ENCODE data around the gene TSPAN9.

Gene TSPAN9

DNA sequence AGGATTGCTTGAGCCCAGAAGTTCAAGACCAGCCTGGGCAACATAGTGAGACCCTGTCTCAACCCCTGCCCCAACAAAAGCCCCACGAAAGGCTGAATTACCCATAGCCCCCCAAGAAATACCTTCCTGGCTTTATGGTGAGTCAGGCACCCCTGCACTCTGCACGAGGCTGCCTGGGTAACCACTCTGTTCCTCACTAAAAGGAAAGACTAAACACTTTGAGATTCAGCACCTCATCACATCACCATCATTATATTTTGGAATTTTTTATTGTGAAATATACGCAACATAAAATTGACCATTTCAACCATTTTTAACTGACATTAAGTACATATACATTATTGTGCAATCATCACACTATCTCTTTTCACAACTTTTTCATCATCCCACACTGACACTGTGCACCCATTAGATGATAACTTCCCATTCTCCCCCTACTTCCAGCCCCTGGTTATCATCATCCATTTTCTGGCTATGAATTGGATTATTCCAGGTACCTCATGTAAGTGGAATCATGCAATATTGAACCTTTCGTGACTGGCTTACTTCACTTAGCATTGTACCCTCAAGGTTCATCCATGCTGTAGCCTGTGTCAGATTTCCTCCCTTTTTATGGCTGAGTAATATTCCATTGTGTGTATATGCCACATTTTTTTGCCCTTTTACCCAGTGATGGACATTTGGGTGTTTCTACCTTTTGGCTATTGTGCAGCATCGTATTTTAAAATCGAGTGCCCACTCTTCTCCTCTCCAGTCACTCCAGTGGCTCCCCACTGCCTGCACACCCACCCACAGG, 51.5 kb downstream of the TSPAN9 start:
- DNase-seq = no peak

DNA sequence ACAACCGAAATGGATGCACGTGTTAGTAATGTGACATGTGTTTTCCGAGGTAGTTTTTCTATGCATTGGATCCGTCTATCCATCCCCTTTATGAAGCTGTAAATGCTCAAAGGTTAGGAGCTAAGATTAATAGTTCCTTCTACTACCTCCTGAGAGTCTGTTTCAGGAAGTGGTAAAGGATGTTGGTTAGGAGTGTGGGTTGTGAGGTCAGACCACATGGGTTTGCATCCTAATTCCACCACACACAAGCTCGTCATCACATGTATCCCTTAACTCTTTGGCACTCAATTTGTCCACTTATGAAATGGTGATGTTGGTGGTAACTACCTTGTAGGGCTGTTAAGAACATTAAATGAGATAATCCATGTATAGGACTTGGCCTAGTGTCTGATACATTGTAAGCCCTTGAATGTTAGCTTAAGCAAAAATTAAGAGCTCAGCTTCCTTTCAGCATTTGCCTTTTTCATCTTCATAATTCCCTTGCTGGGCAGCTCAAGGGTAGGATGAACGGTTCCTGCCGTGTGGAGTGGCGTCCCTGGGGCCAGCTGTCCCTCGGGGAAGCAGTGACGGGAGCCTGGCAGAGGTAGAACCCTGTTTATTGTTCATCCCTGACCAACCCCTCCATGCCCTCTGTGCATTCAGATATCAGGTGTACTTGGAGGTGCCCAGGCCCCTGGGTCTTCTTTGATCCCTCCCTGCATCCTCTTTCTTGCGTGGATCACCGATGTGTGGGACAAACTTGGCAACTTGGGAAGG, 52.3 kb downstream of the TSPAN9 start:
- DNase-seq = peak; percentile 4

DNA sequence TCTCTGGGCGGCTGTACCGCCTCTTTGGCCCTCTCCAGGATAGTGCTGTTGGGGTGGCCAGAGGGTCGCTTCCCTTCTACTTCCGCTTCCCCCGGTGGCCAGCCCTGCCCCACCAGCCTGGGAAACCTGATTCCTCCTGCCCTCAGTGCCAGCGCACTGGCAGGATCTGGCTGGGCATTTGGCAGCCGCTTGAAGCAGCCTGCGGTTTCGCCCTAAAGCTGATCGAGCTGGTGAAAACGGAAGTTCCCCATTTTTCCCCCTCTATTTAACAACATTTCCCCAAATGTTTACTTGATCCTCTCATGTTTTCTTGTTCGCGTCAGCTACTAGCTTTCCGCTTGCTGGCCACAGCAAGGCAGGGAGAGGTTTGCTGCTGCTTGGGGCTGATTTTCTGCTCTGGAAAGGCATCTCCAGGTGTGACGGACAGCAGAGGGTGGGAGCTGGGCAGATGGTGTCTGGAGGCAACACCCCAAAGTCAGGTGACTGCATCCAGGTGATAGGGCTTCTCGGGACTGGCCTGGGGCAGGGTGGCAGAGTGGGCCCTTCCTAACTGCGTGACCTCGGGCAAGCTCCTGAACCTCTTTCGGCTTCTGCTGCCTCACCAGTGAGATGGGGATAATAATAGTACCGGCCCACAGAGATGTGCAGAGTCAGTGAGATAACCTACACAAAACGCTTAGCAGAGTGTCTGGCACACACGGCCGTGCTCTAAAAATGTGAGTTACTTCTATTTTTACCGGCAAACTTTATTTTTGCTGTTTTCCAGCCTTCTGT, 53.1 kb downstream of the TSPAN9 start:
- DNase-seq = no peak

DNA sequence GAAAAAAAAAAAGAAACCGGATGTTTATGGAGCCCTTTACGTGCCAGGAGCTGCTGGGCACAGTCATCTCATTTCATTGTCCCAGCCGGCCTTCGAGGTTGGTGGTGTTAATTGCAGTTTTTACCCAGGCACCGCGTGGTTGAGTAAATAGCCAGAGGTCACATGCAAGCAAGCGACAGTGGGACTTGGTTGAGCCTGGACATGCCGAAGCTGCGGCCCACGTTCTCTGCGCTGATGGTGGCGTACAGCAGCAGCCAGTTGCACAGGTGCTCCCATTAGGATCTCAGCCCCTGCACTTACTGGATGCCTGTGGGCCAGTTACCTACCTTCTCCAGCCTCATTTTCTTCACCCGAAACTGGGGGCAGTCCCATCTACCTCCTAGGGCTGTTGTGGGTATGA, 54.0 kb downstream of the TSPAN9 start:
- no peak for DNase-seq

DNA sequence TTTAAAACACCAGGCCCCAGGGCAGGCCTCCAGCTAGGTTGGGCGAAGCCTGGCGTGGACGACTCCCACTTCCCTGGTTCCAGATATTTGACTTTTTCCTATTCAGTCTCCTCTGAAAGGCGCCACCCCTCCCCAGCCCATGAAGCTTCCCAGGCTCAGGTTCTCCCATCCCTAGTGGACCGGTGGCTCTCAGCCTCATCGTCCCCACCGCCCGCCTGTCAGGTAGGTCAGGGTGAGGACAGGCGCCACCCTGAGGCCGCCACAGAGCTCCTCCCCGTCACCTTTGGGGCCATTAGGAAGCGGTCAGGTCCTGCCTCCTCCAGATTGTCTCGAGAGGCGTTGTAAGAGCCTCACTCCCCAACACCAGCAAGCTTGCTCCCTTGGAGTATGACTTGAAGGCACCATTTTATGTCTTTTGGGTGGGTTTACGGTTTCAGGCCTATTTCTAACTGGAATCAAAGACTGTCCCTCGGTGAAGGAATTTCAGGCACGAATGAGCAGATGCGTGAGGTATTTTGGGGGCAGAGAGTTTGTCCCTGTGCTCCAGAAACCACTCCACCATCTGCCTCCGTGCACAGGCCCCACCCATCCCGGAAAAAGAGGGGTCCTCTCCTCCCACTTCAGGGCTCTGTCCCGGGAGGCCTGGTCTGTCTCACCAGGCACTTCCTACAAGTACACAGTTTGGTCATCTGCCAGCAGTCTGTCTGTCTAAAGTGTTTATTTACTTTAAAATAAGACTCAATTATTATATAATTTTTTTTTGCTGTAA, 55.6 kb downstream of the TSPAN9 start:
- DNase-seq = no peak

DNA sequence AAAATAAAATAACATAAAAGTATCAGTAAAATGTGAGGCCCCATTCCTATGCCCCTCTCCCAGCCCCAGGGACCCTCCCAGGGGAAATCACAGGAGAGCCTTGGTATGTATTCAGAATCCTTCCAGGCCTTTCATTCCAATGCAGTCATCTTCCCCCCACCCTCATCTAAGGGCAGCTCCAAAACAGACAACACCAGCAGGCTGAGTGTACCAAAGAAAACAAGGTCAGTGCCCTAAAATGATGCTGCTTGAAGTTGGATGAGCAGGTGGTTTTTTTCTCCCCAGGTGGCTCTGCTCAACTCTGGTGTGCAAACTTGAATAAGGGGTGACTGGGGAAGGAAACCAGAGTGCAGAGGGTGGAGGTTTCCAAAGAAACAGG, 56.2 kb downstream of the TSPAN9 start:
- DNase-seq = no peak

DNA sequence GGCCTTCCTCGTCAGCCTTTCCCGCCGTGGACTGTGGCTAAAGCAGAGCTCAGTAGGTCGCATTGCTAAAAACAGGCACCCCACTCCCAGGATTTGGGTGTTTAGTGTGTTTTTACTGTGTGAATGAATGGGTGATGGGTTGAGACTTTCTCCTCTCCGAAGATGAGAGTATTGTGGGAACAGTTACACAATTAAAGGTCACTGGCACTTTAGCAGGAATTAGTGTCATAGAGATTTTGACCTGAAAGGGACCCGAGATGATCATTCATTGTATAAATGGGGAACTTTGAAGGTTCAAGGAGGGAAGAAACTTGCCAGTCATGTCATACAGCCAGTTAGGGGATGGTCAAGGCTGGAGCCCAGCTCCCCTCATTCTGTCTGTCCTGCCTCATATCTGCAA, 56.9 kb downstream of the TSPAN9 start:
- DNase-seq = no peak

DNA sequence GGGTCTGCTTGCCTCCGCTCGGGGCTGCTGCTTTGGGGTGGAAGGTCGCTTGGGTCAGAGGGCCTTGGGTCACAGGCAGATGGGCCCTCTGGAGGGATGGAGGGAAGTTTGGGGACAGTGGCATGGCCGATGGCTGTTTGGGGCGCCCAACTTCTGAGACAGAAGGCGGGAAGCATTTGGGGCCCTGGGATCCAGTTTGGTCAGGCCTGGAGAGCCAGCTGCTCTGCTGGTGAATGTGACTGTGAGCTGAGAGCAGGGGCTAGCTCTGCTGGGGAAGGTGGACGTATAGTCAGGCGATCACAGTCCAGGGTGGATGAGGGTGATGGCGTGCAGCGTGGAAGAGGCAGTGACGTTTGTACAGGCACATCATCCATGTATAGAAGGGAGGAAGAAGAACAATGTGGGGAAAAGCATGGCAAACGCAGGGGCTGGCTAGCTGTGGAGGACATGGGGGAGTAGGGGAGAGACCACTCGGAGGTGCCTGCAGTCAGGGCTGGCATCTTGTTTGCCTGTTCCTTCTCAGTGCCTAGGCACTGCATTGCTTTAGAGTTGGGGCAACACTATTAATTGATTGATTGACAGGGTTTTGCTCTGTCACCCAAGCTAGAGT, 57.5 kb downstream of the TSPAN9 start:
- no peak for DNase-seq

DNA sequence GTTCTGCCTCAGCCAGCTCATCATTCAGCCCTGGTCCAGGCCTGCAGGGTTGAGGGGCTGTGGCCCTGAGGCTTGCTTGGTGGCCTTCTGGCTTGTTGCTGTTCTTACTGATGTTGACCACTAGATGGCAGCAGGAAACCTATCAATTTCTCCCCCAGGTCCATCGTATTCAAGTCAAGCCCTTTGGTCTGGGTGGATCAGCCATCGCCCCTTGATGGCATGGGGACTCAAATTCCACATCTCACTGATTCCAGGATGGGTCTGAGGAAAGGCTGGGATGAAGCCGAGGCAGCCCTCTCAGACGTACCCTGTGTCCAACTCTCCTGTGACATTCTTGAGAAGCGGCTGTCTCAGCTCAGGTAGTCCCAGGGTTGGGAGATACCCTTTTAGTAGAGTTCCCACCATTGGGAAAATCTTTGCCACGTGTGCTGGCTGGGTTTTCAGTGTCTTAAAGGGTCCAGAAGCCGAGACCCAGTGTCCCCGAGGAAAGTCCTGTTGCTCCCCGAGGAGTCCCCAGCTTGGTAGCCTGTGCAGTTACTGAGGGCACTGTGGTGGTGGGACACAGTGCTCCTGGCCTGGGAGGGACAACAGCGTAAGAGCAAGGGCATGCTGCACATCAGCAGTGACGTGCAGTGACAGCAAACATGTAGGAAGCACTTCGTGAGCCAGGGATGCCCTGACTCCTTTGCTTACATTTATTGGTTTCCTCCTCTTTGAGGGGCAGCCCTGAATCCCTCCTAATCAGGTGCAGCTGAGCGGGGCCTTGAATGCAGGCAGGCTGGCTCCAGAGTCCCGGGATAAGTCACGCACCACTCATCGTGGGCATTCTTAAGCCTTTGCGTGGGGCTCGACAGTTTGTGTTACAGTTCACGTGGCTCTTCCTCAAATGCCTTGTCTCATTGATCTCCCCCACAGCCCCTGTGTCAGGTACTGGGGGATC, 58.6 kb downstream of the TSPAN9 start:
- DNase-seq = peak; percentile 47

DNA sequence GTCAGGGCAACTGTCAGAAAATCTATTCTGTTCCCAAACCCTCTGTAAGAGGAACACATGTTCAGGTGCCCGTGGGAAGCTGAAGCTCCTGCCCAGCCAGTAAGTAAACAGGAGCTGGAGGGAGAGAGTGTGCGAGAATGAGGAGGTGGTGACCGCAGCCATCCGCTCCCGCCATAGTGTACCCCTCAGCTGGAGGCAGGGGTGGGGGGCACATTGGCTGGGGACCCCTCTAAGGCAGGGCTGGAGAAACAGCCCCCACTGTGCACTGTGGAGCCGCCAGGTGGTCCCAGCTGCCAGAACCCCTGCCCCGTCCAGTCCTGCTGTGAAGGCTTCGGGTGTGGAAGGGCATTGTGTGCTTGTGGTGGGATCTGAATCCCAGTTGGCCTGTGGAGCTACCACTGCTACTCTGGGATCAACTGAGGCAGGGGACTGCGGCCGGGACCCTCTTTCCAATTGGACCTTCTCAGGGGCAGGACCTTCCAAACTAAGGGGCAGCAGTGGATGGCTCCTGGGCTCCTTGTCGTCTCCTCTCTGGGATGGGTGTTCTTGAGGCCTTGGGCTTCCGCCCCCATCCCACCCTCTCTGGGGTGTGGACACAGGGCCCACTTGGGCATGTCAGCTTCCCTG, 59.6 kb downstream of the TSPAN9 start:
- no peak for DNase-seq

DNA sequence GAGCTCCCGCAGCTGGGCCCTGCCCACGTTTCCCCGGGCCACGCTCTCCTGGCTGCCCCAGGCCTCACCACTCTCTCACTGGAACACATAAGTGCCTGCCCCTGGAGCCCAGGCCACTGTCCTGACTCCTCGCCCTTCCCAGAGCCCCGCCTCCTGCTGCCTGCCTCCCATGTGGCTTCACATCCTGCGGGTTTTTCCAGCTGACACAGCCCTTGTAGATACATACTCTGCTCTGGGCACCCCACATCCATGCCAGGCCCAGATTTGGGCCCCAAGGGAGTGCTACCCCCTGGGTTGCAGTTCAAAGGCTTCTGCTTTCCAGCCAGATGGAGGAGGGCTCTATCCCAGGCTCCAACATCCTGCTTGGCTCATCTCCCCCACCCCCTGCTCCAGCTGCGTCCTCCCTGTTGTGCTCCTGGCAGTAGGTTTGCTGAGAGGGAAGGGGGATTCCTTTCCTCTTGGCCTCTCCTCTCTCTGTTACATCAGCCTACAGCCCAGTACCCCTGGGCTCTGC, 60.1 kb downstream of the TSPAN9 start:
- DNase-seq = no peak

DNA sequence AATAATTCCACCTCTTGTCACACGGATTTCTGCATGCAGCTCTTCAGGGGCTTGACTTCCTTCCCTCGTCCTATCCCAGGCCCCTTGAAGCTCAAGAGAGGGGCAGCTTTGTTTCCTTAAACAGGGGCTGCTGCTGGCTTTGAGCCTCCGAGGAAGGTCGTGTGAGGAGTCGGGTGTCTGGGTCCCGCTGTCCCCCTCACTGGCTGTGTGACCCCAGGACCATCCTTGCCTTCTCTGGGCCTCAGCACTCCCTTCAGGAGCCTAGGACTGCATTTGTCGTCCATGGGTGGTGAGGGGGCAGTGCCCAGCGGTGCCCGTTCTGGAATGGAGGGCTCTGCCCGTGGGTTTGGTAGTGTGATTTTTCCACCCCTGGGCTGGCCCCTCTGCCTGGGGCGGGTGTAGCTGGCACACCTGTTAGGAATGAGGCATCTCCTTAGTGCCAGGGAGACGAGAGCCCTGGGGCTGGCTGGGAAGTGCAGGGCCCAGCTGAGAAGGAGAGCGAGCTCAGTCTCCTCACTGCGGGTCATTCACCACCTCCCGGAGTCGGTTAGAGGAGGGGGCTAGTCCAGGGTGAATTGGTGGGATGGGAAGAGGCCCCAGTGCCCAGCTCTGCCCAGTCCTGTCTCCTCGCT, 60.8 kb downstream of the TSPAN9 start:
- DNase-seq = no peak

DNA sequence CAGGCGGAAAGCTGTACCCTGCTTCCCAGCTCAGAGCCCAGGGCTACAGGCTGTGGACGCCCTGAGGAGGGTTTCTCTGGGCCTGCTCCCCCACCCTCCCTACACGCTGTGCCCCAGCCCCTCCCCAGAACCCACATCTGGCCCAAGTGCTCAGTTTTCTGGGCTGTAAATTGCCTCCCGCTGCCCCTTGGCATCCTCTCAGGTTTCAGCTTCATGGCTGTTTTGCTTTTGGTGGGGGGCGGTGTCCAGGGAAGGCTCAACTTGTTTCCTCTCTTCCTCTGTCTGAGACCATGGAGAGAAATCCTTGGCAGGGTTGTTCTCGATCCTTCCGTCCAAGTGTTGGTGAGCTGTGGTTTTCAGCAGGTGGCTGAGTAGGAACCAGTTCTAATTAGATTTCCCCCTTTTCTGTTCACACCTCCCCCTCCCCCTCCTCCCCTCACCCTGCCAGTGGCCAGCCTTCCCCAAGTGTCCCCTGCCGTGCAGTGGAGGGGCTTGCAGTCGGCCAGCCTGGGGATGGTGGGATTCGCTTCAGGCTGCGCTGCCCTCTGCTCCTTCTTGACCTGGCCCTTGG, 61.8 kb downstream of the TSPAN9 start:
- no peak for DNase-seq

DNA sequence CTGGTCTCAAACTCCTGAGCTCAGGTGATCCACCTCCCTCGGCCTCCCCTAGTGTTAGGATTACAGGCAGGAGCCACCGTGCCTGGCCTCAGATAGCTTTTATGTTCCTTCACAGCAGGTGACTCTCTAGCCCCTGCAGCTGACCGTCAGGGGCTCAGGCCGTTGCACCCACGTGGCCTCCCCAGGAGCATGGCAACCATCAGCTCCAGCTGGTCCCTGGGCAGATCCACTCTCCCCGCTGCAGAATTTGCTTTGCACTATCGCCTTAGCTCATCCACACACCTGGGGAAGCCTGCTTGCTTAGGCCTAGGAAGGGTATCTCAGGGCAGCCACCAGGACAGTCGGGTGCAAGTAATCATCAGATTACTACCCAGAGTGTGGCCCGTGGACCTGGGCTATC, 62.6 kb downstream of the TSPAN9 start:
- DNase-seq = no peak

DNA sequence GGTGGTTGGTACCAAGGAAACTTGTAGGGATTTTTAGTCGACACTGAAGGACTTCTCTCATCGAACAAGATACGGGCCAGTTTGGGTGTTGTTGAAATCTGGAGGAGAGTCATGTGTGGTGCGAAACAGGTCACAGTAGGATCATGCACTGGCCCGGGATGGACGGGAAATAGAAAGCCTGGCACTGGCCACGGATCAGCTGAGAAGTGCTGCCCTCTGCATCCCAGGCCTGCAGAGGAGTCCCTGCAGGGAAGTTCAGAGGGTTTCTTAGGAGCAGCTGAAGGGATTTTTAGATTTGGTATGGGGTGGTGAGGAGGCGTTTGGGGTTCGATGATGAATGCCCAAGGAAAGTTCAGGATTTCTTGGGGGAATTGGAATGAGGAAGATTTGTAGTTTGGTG, 63.1 kb downstream of the TSPAN9 start:
- no peak for DNase-seq

DNA sequence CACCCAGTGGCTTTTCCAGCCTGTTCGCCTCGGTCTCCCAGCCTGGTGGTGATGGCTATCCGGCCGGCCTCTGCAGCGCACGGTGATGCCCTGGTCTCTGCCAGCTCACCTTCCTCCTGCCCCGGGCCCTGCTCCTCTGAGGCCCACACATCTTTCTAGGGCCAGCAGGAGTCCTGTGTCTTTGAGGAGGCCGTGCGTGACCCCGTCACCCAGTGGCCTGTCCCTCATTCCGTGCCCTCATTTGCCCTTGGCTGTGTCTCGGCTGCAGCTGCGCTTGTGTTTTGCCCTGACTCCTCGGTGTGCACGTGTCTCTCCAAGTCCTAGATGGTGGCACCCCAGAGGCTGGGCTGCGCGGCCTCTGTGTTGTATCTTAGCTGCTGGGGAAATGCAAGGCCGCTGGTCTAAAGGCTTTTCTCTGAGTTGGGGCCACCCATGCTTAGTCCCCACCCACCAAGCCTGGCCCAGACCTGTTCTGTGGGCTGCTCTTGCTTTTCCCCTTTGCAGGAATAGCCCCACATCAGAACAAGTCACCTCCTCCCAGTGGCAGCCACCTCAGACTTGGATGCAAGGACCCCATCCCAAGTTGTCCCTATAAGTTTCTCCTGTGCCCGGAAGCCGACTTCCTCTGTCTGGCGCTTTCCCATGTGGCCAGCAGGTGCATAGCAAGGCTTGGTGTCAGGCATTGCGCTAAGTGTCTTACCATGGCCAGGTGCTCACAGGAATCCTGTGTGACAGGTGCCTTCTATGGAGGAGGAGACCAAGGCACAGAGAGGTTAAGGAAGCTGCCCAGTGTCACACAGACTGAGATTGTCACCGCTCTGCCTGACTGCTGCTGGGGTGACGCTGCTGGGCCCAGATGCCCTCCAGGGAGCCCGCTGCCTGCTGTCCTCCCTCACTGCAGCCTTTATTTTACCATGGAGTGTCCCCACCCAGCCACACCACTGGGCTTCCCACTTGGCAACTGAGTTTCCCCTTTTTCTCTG, 64.5 kb downstream of the TSPAN9 start:
- no peak for DNase-seq

DNA sequence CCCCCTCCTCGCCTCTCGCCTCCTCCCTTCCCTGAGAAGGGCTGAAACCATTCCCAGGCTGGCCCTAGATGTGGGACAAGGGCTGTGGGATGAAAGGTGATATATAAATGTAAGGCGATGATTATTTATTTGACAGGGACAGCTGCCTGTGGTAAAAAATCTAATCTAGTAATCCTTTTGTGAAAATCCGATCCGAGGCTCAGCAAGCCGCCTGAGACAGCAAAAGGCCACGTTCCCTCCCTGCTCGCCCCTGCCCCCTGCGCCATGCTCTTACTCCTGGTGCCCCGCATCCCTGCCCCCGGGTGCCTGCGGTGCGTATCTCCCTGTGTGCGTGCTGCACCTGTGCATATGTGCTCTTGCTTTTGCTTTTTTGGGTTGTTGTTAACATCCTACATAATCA, 65.2 kb downstream of the TSPAN9 start:
- DNase-seq = no peak

DNA sequence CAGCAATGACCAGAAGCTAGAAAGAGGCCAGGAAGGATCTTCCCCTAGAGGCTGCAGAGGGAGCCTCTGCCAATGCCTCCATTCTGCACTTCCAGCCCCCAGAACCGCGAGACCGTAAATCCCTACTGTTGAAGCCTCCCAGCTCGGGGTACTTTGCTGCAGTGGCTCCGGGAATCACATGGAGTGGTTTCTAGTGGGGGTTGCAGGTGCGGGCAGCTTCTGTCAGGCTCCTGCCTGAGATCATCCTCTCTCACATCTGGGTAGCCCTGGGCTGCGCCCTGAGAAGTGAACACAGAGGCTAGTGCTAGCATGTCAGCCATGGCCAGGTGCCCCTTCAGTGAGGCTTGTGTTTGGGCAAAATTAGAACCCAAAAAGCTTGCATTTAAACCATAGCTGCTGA, 67.3 kb downstream of the TSPAN9 start:
- no peak for DNase-seq

DNA sequence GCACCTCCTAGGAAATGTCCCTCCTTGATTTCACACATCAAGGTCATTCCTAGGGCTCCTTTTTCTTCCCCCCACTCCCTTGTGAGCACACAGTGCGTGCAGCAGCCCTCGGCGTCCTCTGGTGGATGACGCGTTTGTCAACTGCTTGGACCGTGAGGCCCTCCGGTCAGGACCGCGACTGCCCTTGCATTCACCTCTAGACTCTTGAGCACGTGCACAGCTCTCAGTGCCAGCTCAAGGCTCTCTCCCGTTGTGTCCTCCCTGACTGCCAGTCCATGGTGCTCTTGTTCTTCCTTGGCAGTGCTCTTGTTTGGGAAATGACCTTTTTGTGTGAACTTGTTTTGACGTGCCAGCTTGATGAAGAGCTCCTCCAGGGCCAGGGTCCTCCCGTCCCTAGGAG, 67.9 kb downstream of the TSPAN9 start:
- no peak for DNase-seq
